Fibroblast of lung (primary cell): ENCODE data around the gene CA14. TPM values are rescaled to one million over a fixed set of nuclear protein-coding genes. Genes with fewer than 3 reads are reported as not detected.
"Not testable (repeated sequence)": the region's sequence is repeated elsewhere in the genome, so short reads cannot be mapped to it uniquely, and the experiment has no call there.

Source experiments
- DNase-seq, 2 donors: peaks; one replicate each; pipeline versions ENCODE4 v3.0.0 to v3.0.0-alpha.2; 2010; ENCODE audit warnings: low read depth in 2 of 2
- H2AFZ ChIP-seq: 2 replicates; pipeline ENCODE4 v1.5.1; 2012; ENCODE audit warnings: low read length, control low read depth, inconsistent platforms
- H3K27ac ChIP-seq: 2 replicates; pipeline ENCODE4 v1.5.1; 2011; ENCODE audit warnings: low read length, control low read depth; ENCODE audit not compliant: insufficient read depth
- H3K27me3 ChIP-seq: 2 replicates; pipeline ENCODE4 v1.5.1; 2011; ENCODE audit warnings: mild to moderate bottlenecking, low read length; ENCODE audit not compliant: control insufficient read depth, insufficient read depth
- H3K36me3 ChIP-seq: 2 replicates; pipeline ENCODE4 v1.5.1; 2011; ENCODE audit warnings: low read length; ENCODE audit not compliant: control insufficient read depth, insufficient read depth
- H3K4me1 ChIP-seq: 2 replicates; pipeline ENCODE4 v1.5.1; 2011; ENCODE audit warnings: low read length; ENCODE audit not compliant: control insufficient read depth, insufficient read depth; ENCODE audit errors: extremely low read depth
- H3K4me2 ChIP-seq: 2 replicates; pipeline ENCODE4 v1.5.1; 2011; ENCODE audit warnings: low read length, control low read depth; ENCODE audit not compliant: insufficient read depth; ENCODE audit errors: extremely low read depth
- H3K4me3 ChIP-seq, 4 experiments: fragments of 200-600 bp in 1 of 4; sonication (generic) in 1 of 4; replicated peaks in 1 of 4; 2 replicates each; pipeline ENCODE4 v1.5.1; 2011 to 2016; ENCODE audit warnings: low read length in 4 of 4, low read depth in 3 of 4, mild to moderate bottlenecking in 3 of 4, control low read depth in 2 of 4, inconsistent platforms in 1 of 4, mixed read lengths in 1 of 4; ENCODE audit not compliant: insufficient read depth in 1 of 4; ENCODE audit errors: control extremely low read depth in 1 of 4
- H3K79me2 ChIP-seq: 2 replicates; pipeline ENCODE4 v1.5.1; 2012; ENCODE audit warnings: mild to moderate bottlenecking, low read length, inconsistent platforms; ENCODE audit not compliant: control insufficient read depth, insufficient read depth
- H3K9ac ChIP-seq: 2 replicates; pipeline ENCODE4 v1.5.1; 2011; ENCODE audit warnings: mild to moderate bottlenecking, low read length, control low read depth; ENCODE audit not compliant: insufficient read depth
- H3K9me3 ChIP-seq: 2 replicates; pipeline ENCODE4 v1.5.1; 2012; ENCODE audit warnings: low read depth, low read length; ENCODE audit not compliant: control insufficient read depth, insufficient read depth
- H4K20me1 ChIP-seq: 2 replicates; pipeline ENCODE4 v1.5.1; 2011; ENCODE audit warnings: low read length; ENCODE audit not compliant: control insufficient read depth, insufficient read depth; ENCODE audit errors: extremely low read depth
- CTCF ChIP-seq, 2 donors: IDR thresholded peaks in 1 of 2; conservative IDR thresholded peaks in 1 of 2; 1 replicate in 1 of 2; 2 replicates in 1 of 2; pipeline ENCODE4 v1.5.1; 2011 to 2012; ENCODE audit warnings: low read length in 2 of 2, control low read depth in 1 of 2, inconsistent platforms in 1 of 2, low read depth in 1 of 2, mild to moderate bottlenecking in 1 of 2
- EZH2 ChIP-seq: IDR thresholded peaks from 2 replicates; pipeline ENCODE4 v1.5.1; 2012; ENCODE audit warnings: low read length, control low read depth, mild to moderate bottlenecking; ENCODE audit errors: missing control alignments
- polyA minus RNA-seq: library from RNA; depleted of rRNA, polyadenylated mRNA; stranded (reverse); fragments of >200 nt; gene quantifications from 2 replicates; pipeline ENCODE4 v1.2.3, GENCODE V29; 2011; ENCODE audit warnings: low replicate concordance
- polyA plus RNA-seq, 2 donors: library from polyadenylated mRNA; depleted of rRNA in 1 of 2; stranded (reverse) in 1 of 2; unstranded in 1 of 2; fragments of >200 nt; gene quantifications; 2 replicates each; pipeline ENCODE4 v1.2.1, GENCODE V29; 2011 to 2012; ENCODE audit warnings: missing spikeins in 1 of 2
- total RNA-seq: library from RNA; depleted of rRNA; stranded (reverse); fragments of >200 nt; gene quantifications from 2 replicates; pipeline ENCODE4 v1.2.1, GENCODE V29; 2014

Gene CA14
- not detected in 2 replicates for total RNA-seq
- polyA plus RNA-seq = 0.08 TPM in 1 of 2 replicates, not detected in the other
- 0.14 TPM in 1 of 2 replicates, not detected in the other for polyA plus RNA-seq (2012)
- polyA minus RNA-seq = not detected in 2 replicates

DNA sequence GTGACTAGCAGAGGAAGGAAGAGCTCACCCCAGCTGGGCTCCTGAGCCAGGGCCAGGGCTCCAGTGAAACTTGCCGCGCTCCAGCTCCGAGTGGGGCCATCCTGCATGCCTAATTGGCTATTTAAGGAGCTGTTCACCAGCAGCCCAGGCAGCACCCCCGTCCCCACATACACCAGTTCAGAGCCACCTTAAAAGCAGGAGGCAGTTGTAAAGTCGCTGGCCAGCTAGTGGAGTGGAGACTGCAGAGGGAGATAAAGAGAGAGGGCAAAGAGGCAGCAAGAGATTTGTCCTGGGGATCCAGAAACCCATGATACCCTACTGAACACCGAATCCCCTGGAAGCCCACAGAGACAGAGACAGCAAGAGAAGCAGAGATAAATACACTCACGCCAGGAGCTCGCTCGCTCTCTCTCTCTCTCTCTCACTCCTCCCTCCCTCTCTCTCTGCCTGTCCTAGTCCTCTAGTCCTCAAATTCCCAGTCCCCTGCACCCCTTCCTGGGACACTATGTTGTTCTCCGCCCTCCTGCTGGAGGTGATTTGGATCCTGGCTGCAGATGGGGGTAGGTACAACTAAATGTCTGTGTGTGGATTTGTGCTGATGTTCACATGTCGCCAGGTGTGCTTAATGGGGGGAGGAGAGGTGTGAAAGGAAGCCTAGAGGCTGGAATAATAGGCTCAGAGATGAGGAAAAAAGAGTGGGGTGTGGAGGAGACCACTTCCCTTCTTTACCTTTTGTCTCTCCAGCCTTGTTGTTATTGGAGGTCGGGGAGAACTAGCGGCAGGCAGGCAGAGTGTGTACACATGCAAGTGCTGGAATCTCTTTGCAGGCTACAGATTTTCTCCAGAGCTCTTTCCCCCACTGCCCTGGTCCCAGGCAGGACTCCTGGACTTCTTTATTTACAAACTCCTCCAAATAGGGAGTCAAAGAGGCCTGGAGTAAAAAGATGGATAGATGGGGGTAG lies at the start of gene CA14:
Gene CA14, plus strand, starts transcription at position 151 of the 962 bp plus-strand sequence. Its CDS starts 355 bp downstream, at position 506.
- TF ChIP-seq EZH2 (no peak), CTCF (conservative IDR thresholded peaks at IDR 0.05 in 1 of 2, IDR thresholded peaks at IDR 0.05 in 1 of 2; ENCODE audit: low read depth in 1 of 2, low read length in 2 of 2) (no peak)
- Histone ChIP-seq H4K20me1 (no peaks in the 10 kb centered on the region), H3K79me2 (no peaks in the 10 kb centered on the region), H3K27ac (no peak within 1 kb of the TSS), H2AFZ (peak within 1 kb of the TSS; percentile 44), H3K36me3 (no peaks in the 10 kb centered on the region), H3K4me3 (no peak within 1 kb of the TSS), H3K4me2 (peak within 1 kb of the TSS; percentile 77), H3K9ac (no peak within 1 kb of the TSS), H3K27me3 (peaks cover 22% of the 10 kb centered on the region), H3K4me1 (peaks cover 9% of the 10 kb centered on the region), H3K9me3 (no peaks in the 10 kb centered on the region)
- peak in 1 of 2 donors; percentile 33 for DNase-seq

DNA sequence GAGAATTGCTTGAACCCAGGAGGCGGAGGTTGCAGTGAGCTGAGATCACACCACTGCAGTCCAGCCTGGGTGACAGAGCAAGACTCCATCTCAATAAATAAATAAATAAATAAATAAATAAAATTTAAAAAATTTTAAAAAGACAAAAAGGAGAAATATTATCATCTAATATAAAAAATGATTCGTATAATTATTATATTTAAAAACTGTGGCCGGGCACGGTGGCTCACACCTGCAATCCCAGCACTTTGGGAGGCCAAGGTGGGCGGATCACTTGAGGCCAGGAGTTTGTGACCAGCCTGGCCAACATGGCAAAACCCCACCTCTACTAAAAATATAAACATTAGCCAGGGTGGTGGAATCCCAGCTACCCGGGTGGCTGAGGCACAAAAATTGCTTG lies 49.1 kb upstream of the CA14 start:
- not testable (repeated sequence) for H3K9ac ChIP-seq, H3K4me2 ChIP-seq, H3K27ac ChIP-seq, DNase-seq, H3K9me3 ChIP-seq, H3K4me1 ChIP-seq, H3K79me2 ChIP-seq, H3K4me3 ChIP-seq, H3K36me3 ChIP-seq, H3K27me3 ChIP-seq, H4K20me1 ChIP-seq, H2AFZ ChIP-seq

DNA sequence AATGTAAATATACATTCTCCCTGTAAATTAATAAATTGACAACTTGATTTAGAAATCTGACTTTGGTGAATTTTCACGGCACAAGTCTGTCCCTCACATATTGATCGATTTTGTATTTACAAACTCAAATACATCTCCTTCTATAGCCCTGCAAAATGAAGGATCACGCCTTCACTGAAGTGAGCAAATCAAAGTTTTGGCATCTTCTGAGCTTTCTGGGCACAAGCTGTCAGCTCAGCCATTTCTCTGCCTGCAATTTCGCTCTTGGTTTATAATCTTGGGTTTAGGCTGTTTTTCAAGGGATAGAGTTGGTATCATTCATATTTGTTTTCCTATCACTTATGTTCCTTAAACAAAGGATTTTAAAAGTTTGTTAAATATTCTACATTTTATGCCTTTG lies 47.5 kb upstream of the CA14 start:
- Histone ChIP-seq H2AFZ (no peak overlapping the region), H3K4me3 (no peak overlapping the region), H3K4me1 (no peaks in the 10 kb centered on the region)

More for the DNA sequence above, 47.5 kb upstream of the CA14 start:
- Histone ChIP-seq H3K27me3 (no peaks in the 10 kb centered on the region), H3K27ac (no peak overlapping the region), H3K79me2 (no peaks in the 10 kb centered on the region), H3K36me3 (no peaks in the 10 kb centered on the region), H3K9ac (no peak overlapping the region), H3K4me2 (no peak overlapping the region), H3K9me3 (no peaks in the 10 kb centered on the region), H4K20me1 (no peaks in the 10 kb centered on the region)
- TF ChIP-seq CTCF (conservative IDR thresholded peaks at IDR 0.05 in 1 of 2, IDR thresholded peaks at IDR 0.05 in 1 of 2; ENCODE audit: low read depth in 1 of 2, low read length in 2 of 2) = no peak
- no peak for TF ChIP-seq EZH2
- no peak for DNase-seq
